ENCODE measurements around the gene F2R.
A peak's percentile ranks its signal among the peaks of the same experiment; 100 is the strongest.
"Not testable (repeated sequence)": the region's sequence is repeated elsewhere in the genome, so short reads cannot be mapped to it uniquely, and the experiment has no call there.

F2R gene

DNA sequence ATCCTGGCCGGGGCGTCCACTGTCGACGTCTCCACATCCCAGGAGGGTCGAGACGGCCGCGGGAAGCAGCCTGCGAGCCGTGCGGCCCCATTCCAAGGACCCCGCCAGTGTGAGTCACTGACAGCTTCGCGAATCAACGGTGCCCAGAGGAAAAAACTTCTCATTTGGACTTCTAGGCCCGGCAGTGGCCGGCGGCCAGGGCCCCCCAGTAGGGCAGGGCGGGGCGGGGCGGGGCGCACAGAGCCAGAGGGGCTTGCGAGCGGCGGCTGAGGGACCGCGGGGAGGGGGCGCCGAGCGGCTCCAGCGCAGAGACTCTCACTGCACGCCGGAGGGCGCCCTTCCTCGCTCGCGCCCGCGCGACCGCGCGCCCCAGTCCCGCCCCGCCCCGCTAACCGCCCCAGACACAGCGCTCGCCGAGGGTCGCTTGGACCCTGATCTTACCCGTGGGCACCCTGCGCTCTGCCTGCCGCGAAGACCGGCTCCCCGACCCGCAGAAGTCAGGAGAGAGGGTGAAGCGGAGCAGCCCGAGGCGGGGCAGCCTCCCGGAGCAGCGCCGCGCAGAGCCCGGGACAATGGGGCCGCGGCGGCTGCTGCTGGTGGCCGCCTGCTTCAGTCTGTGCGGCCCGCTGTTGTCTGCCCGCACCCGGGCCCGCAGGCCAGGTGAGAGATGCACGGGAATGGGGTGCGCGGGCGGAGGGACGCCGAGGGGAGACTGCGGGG lies at the start of gene F2R:
Gene F2R (plus strand): TSS at position 391 of the 720 bp plus-strand sequence. CDS start 182 bp downstream, at position 573.
- peak in 1 of 3 experiments; percentile 23 for DNase-seq (ENCODE audit: low read depth in 2 of 3, low spot score in 2 of 3)

DNA sequence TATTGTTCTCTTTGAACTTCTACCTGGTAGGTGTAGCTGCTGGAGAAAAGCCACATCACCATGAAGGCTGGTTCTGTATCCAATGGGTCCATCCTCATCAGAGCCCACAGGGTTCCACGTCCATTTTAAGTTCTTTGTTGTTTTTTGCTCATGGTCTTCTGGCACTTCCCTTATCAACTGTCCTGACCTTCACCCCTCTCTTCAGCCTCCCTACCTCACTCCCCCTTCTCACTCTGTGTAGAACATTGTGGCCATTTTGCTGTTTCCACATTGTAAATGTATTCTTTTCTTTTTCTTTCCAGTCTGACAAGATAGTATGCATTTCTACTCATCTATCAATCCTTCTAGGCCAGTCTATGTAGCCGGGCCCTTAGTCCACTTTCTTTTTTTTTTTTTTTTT lies 48.4 kb upstream of the F2R start:
- DNase-seq (ENCODE audit: low read depth in 2 of 3, low spot score in 2 of 3): no peak

GRCh38 chr5:76669245-76669644 lies 46.7 kb upstream of the F2R start:
- no peak for DNase-seq (ENCODE audit: low read depth in 2 of 3, low spot score in 2 of 3)

DNA sequence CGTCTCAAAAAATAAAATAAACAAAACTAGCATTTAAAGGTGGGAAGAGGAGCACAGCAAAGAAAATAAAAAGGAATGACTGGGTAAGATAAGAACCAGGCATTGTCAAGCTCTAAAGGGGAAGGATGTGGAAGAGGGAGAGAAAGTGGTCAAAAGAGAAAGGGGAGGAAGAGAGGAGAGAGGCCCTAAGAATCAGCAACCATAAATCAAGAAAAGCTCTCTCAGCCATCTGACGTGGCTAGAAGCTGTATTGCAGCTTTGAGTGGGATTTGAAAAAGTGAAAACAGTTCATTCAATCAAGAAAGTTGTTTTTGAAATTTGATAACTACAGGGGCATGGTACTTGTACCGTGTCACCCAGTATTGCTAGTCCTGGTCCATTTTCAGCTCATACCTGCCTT lies 45.4 kb upstream of the F2R start:
- no peak for DNase-seq (ENCODE audit: low read depth in 2 of 3, low spot score in 2 of 3)

- no peak for DNase-seq (ENCODE audit: low read depth in 2 of 3, low spot score in 2 of 3)
Measured at GRCh38 chr5:76672242-76672641, 43.7 kb upstream of the F2R start.

- no peak for DNase-seq (ENCODE audit: low read depth in 2 of 3, low spot score in 2 of 3)
Measured at GRCh38 chr5:76673125-76673524, 42.8 kb upstream of the F2R start.

DNA sequence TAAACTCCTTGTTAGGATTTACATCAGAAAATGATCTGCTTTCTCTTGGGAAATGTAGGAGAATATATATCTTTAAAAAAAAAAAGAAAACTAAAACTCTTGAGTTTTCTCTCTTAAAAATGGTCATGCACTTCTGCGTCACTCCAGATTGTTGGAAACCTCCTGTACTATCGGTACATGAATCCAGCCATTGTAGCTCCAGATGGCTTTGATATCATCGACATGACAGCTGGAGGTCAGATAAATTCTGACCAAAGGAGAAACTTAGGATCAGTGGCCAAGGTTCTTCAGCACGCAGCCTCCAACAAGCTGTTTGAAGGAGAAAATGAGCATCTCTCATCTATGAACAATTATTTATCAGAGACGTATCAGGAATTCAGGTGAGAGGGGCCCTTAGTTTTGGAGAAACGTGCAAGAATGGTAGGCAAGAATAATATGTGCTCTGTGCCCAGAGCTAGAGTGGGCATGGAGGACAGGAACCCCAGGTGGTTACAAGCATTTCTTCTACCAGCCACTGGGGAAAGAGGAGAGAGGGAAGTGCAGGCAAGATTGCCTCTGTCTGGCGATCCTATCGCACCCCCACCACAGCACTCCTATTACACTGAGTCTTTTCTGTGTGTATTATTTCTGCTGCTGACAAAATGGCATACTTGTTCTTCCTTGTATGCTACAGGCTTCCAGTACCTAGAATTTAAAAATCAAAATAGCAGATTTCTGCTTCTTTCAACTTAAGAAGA lies 41.4 kb upstream of the F2R start:
- DNase-seq (ENCODE audit: low read depth in 2 of 3, low spot score in 2 of 3): no peak

DNA sequence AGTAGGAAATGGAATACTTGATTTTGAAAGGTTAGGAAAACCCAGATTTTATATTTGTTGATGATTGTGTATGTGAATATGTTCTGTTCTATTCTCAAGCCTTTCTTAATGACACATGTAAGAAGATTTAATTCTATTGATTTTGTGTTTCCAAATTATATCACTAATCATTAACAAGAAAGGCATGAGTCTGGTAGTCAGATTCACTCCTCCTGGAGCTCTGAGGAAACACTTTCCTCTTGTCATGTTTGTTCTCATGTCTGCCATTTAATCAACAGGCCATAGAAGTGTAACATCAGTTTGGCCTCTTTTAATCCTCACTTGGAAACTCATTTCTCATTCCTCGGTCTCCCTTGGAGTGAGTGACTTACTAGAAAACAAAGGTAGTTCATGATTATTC lies 40.6 kb upstream of the F2R start:
- no peak for DNase-seq (ENCODE audit: low read depth in 2 of 3, low spot score in 2 of 3)

DNA sequence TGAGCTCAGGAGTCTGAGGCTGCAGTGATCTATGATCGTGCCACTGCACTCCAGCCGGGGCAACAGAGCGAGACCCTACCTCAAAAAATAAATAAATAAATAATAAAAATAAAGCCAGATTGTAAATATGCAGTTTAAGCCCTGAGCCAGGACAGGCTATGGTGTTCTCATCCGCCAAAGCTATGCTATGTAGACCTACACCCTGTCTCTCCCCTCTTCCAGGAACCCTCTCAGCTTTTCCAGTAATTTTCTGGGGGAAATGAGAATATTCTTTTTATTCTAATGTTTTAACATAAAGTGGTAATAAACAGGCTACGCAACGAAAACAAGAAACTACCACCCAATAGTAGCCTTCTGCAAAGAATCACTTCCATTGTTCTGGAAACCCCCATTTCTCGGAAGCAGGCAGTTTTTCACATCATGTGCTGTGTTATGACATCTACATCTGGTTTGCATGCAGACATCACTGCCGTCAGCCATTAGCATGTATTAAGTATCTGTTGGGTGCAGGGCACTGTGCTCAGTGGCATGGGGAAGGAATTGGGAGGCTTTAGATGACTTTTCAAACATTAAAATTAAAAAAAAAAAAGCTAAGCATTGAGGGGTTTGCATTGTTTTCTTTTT lies 38.0 kb upstream of the F2R start:
- DNase-seq (ENCODE audit: low read depth in 2 of 3, low spot score in 2 of 3): no peak

GRCh38 chr5:76679231-76679630 lies 36.7 kb upstream of the F2R start:
- DNase-seq (ENCODE audit: low read depth in 2 of 3, low spot score in 2 of 3): no peak

DNA sequence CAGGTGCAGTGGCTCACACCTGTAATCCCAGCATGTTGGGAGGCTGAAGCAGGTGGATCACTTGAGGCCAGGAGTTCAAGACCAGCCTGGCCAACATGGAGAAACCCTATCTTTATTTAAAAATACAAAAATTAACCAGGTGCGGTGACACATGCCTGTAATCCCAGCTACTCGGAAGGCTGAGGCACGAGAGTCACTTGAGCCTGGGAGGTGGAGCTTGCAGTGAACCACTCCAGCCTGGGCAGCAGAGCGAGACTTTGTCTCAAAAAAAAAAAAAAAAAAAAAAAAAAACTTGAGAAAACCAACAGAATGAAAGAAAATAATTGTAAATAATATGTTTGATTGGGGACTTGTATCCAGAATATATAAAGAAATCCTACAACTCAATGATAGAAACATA lies 35.1 kb upstream of the F2R start:
- DNase-seq (ENCODE audit: low read depth in 2 of 3, low spot score in 2 of 3): not testable (repeated sequence)

- no peak for DNase-seq (ENCODE audit: low read depth in 2 of 3, low spot score in 2 of 3)
Measured at GRCh38 chr5:76681287-76681686, 34.6 kb upstream of the F2R start.

- DNase-seq (ENCODE audit: low read depth in 2 of 3, low spot score in 2 of 3): no peak
Measured at GRCh38 chr5:76682387-76682786, 33.5 kb upstream of the F2R start.

GRCh38 chr5:76683816-76684731 lies 31.9 kb upstream of the F2R start:
- no peak for DNase-seq (ENCODE audit: low read depth in 2 of 3, low spot score in 2 of 3)

DNA sequence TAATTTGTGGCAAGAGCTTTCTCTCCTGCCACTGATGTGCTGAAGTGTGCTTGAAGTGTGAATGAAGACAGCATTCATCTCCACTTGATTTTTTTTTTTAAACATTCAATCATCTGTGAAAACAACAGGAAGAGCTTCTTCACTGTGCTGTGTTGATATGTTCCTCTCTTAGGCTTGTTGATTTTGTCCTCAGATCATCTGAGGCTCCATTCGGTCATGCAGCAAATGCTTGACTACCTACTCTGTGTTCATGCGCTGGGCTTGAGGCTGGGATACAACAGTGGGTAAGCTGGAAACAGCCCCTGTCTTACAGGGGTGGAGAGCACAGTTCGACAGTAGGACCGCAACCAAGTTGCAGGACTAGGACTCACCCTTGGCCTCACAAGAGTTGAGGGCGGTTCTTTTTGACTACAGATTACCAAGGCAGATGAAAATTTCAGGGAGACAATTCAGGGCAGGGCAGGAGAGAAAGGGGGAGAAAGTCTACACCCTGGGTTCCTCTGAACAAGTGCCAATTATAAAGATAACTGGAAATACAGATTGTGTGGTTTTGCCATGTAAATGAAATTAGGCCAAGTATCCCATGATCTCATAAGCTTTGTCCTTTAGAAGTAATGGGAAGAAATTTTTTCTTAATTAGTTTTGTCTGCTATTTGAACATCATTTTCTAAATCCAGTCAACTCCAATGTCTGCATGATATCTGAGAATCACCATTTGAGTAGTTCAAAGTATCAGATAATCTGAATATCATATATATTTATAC lies 31.0 kb upstream of the F2R start:
- DNase-seq (ENCODE audit: low read depth in 2 of 3, low spot score in 2 of 3): no peak

DNA sequence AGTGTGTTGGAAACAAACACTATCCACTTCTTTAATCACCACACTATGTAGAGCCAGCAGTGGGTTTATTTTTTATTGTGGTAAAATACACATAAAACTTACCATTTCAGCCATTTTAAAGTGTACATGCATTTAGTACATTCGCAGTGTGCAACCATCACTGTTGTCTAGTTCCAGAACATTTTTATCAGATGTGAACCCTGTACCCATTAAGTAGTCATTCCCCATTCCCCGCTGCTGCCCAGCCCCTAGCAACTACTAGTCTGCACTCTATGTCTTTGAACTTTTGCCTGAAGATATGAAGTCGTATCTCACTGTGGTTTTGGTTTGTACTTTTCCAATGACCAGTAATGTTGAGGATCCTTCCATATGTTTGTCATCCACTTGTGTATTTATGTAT lies 30.2 kb upstream of the F2R start:
- DNase-seq (ENCODE audit: low read depth in 2 of 3, low spot score in 2 of 3): no peak

DNA sequence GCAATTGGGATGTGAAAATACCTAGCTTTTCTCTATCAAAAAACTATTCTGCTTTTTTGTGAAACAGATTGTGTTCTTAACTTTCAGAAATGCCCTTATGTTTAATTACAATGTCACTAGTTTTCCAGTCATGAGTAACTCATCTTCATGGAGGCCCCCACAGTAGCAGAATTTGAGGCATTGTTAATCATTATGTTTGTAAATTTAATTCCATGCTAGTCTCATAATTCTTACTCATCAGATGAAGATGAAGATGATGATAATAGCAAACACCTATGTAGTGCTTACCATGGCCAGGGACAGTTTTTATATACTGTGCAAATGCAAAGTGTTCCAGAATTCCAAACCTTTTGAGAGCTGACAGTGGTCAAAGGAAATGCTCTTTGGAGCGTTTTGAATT lies 27.7 kb upstream of the F2R start:
- no peak for DNase-seq (ENCODE audit: low read depth in 2 of 3, low spot score in 2 of 3)

GRCh38 chr5:76688836-76689235 lies 27.1 kb upstream of the F2R start:
- DNase-seq (ENCODE audit: low read depth in 2 of 3, low spot score in 2 of 3): no peak

DNA sequence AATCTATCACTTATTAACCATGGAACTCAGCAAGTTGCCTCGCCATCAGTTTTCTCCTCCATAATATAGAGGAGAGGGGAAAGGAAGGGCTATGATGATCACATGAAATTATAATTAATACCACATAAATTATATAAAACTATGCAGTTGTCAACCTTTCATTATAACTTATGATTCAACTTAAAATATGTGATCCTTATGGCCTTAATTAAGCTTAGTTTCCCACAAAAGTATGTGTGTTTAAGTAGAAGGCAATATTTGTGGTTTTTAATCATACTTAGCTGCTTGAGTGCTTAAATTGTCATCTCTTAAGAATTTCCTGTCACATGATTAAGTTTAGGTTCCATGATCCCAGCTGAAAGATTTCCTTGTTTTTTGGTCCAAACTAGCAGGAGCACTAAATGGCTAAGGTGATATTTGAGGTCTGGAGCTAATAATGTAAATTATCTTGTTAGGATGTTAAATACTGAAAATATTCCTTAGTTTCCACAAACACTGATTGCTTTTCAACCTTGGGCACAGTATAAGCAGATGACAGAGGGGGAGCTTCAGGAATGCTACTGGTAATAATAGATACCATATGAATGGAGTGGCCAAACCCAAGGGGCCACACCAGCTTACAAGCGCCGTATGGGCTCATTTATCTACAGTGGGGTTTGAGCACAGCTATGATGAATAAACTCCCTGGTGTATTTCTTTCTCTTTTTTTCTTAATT lies 26.4 kb upstream of the F2R start:
- DNase-seq (ENCODE audit: low read depth in 2 of 3, low spot score in 2 of 3): no peak
